ENCODE data around the gene CELSR1.

DNA sequence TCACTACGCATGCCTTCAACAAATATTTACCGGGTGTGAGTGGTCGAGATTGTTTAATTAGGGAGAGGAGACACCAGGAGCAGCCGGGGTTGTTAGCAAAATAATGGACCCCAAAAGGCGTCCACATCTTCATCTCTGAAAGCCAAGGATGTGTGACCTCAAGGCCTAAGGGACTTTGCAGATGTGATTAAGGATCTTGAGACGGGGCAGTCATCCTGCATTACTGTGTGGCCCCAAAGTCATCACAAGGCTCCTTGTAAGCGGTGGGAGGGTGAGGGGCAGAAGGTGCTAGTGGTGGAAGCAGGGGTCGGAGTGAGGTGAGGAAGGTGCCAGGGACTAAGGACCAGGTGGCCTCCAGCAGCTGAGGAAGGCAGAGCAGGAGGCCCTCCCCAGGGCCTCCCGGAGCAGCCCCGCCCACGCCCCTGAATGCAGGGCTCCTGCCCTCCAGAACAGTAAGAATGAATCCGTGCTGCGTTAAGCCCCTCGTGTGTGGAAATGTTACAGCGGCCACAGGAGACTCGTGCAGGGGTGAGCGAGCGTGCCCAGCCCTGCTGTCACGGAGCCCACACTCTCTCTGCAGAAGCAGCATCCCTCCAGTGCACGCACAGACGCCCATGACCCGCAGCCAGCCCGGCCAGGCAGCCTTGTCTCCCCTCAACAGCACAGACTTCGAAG lies 83.5 kb downstream of the CELSR1 start:
- TF ChIP-seq CTCF (IDR thresholded peaks at IDR 0.05) (no peak), SIN3A (IDR thresholded peaks at IDR 0.05; ENCODE audit: borderline replicate concordance, insufficient read depth, low read depth, low read length) (no peak)
